Measurements from ENCODE around the gene BPIFA2. TPM values are rescaled to one million over a fixed set of nuclear protein-coding genes. Genes with fewer than 3 reads are reported as not detected.
"Not testable (repeated sequence)": the region's sequence is repeated elsewhere in the genome, so short reads cannot be mapped to it uniquely, and the experiment has no call there.

BPIFA2 gene
- total RNA-seq, 6 donors from 2014 or later, result not detected

DNA sequence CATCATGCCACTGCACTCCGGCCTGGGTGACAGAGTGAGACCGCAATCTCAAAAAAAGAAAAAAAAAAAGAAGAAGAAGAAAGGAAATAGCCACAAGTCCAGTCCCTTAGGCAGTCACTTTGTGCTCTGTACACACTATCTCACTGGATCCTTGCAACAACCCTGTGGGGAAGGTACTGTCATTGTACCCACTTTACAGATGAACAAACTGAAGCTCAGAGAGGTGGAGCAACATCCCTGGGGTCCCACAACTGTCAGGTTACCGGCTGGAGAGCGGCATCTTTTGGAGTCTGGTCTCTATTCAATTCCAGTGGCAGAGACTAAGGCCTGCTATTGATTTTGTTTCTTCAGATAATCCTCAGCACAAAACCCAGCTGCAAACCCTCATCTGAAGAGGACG is 12.2 kb downstream of the BPIFA2 start:
- H3K4me1 ChIP-seq, result no peaks in the 10 kb centered on the region
- H3K9me3 ChIP-seq, result no peaks in the 10 kb centered on the region
- H3K27me3 ChIP-seq, result no peaks in the 10 kb centered on the region
- DNase-seq, result no peak
- H3K36me3 ChIP-seq, result no peaks in the 10 kb centered on the region
- ATAC-seq (ENCODE audit: low FRiP score in 2 of 2), result no peak
- 89% methylated on average over 5 of the region's 5 CpGs for WGBS, 2 donors
- no peak overlapping the region for H3K27ac ChIP-seq
- no peak for TF ChIP-seq POLR2AphosphoS5 (IDR thresholded peaks at IDR 0.05)
- no peak for TF ChIP-seq POLR2A (IDR thresholded peaks at IDR 0.05)
- no peak for TF ChIP-seq EP300 (IDR thresholded peaks at IDR 0.05)
- no peak for TF ChIP-seq CTCF (IDR thresholded peaks at IDR 0.05)
- H3K4me3 ChIP-seq, result no peak overlapping the region

GRCh38 chr20:33181482-33182093 is 13.6 kb downstream of the BPIFA2 start:
- no peak for ATAC-seq (ENCODE audit: low FRiP score in 2 of 2)
- Histone ChIP-seq H3K36me3 (no peaks in the 10 kb centered on the region), H3K4me3 (no peak overlapping the region), H3K27ac (no peak overlapping the region), H3K27me3 (no peaks in the 10 kb centered on the region), H3K4me1 (no peaks in the 10 kb centered on the region), H3K9me3 (no peaks in the 10 kb centered on the region)
- no peak for DNase-seq
- 44% methylated on average over 1 of the region's 1 CpG; no CpG with 5 or more reads in 1 of the 2 donors for WGBS, 2 donors
- TF ChIP-seq CTCF (IDR thresholded peaks at IDR 0.05) (no peak), POLR2AphosphoS5 (IDR thresholded peaks at IDR 0.05) (no peak), POLR2A (IDR thresholded peaks at IDR 0.05) (no peak), EP300 (IDR thresholded peaks at IDR 0.05) (no peak)

DNA sequence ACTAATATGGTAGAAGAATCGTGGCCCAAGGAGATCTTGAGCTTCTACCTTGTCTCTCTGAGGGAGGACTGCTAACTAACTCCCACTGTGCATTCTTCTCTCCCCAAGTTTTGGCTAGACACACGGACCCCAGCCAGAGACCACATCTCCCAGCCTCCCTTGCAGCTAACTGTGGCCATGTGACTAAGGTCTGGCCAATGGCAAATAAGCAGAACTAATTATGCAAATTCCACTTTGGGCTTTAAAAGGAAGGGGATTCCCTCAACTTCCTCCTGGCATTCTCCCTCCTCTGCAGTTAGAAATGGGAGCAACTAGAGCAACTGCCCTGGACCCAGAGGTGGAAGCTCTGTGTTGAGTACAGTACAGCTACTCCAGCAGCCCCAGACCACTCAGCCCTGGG is 15.4 kb downstream of the BPIFA2 start:
- 83 to 86% methylated on average over 2 of the region's 2 CpGs for WGBS, 2 donors

DNA sequence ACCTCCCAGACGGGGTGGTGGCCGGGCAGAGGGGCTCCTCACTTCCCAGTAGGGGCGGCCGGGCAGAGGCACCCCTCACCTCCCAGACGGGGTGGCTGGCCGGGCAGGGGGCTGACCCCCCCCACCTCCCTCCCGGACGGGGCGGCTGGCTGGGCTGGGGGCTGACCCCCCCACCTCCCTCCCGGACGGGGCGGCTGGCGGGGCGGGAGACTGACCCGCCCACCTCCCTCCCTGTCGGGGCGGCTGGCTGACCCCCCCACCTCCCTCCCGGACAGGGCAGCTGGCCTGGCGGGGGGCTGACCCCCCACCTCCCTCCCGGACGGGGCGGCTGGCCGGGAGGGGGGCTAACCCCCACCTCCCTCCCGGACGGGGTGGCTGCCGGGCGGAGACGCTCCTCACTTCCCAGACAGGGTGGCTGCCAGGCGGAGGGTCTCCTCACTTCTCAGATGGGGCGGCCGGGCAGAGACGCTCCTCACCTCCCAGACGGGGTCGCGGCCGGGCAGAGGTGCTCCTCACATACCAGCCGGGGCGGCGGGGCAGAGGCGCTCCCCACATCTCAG is 17.2 kb downstream of the BPIFA2 start:
- not testable (repeated sequence) for H3K4me1 ChIP-seq; H3K36me3 ChIP-seq; H3K27ac ChIP-seq; H3K27me3 ChIP-seq; ATAC-seq (ENCODE audit: low FRiP score in 2 of 2); H3K9me3 ChIP-seq; H3K4me3 ChIP-seq
- WGBS, 2 donors, result 92 to 93% methylated on average over 8 to 9 of the region's 40 CpGs
- DNase-seq, result peak in 1 of 2 donors; percentile 66

More for the DNA sequence above, 15.4 kb downstream of the BPIFA2 start:
- TF ChIP-seq EP300 (IDR thresholded peaks at IDR 0.05), result no peak
- no peak overlapping the region for H3K4me3 ChIP-seq
- no peak for DNase-seq
- H3K9me3 ChIP-seq, result no peaks in the 10 kb centered on the region
- no peaks in the 10 kb centered on the region for H3K4me1 ChIP-seq
- ATAC-seq (ENCODE audit: low FRiP score in 2 of 2), result no peak
- no peak overlapping the region for H3K27ac ChIP-seq
- H3K36me3 ChIP-seq, result no peaks in the 10 kb centered on the region
- H3K27me3 ChIP-seq, result no peaks in the 10 kb centered on the region

DNA sequence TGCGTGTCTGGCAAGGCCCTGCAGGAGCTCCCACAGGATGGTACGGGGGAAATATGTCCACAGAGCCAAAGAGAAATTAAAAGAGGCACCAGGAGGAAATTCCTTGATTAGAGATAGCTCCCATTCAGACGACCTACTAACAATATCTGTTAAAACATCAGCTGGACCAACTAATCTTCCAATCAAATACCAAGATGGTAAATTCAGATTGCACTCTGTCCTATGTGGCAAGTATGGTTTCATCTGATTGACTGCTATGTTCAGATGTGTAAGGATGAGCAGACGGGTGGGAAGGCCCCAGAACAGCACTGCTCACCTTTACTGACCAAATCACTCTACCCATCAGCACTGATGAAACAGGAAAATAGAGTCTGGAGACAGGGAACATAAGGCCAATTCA is 19.5 kb downstream of the BPIFA2 start:
- Histone ChIP-seq H3K4me3 (no peak overlapping the region), H3K27ac (no peak overlapping the region), H3K4me1 (peaks cover 0 to 10% (median 2%) of the 10 kb centered on the region in 4 donors), H3K9me3 (no peaks in the 10 kb centered on the region), H3K27me3 (no peaks in the 10 kb centered on the region), H3K36me3 (no peaks in the 10 kb centered on the region)
- ATAC-seq (ENCODE audit: low FRiP score in 2 of 2), result no peak
- TF ChIP-seq POLR2A (IDR thresholded peaks at IDR 0.05) (no peak), EP300 (IDR thresholded peaks at IDR 0.05) (no peak), CTCF (IDR thresholded peaks at IDR 0.05) (no peak), POLR2AphosphoS5 (IDR thresholded peaks at IDR 0.05) (no peak)
- no peak for DNase-seq
- WGBS, 2 donors, result 78% methylated on average over 4 of the region's 4 CpGs

DNA sequence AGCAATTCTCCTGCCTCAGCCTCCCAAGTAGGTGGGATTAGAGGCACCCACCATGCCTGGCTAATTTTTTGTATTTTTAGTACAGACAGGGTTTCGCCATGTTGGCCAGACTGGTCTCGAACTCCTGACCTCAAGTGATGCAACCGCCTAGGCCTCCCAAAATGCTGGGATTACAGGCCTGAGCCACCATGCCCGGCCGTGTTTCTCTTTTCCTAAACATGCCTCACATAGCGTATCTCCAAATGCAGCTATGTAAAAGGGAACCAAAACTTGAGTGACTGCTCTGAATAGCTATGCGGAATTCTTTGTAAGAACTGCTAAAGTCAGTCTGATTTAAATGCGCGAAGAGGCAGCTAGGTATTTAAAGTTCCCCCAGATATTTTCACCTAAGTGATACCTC is 20.5 kb downstream of the BPIFA2 start:
- ATAC-seq (ENCODE audit: low FRiP score in 2 of 2), result no peak
- H3K27me3 ChIP-seq, result no peaks in the 10 kb centered on the region
- H3K4me1 ChIP-seq, result peaks cover 0 to 10% (median 2%) of the 10 kb centered on the region in 4 donors
- no peaks in the 10 kb centered on the region for H3K9me3 ChIP-seq
- TF ChIP-seq CTCF (IDR thresholded peaks at IDR 0.05), result no peak
- TF ChIP-seq POLR2AphosphoS5 (IDR thresholded peaks at IDR 0.05), result no peak
- no peak for TF ChIP-seq POLR2A (IDR thresholded peaks at IDR 0.05)
- no peak for TF ChIP-seq EP300 (IDR thresholded peaks at IDR 0.05)
- no peak overlapping the region for H3K4me3 ChIP-seq
- H3K36me3 ChIP-seq, result no peaks in the 10 kb centered on the region
- DNase-seq, result no peak
- WGBS, 2 donors, result 90% methylated on average over 9 of the region's 9 CpGs
- H3K27ac ChIP-seq, result no peak overlapping the region

Measured in upper lobe of left lung (tissue), 6 donors.